ENCODE results near the gene UFD1. TPM values are rescaled to one million over a fixed set of nuclear protein-coding genes. Genes with fewer than 3 reads are reported as not detected.
A peak's percentile ranks its signal among the peaks of the same experiment; 100 is the strongest.

UFD1 gene
- total and polyA plus RNA-seq, 9 of the 15 experiments (the other 6 are each of a cell fraction or from before 2014, with no cell fraction given) = 238 to 645 (median 363) TPM

DNA sequence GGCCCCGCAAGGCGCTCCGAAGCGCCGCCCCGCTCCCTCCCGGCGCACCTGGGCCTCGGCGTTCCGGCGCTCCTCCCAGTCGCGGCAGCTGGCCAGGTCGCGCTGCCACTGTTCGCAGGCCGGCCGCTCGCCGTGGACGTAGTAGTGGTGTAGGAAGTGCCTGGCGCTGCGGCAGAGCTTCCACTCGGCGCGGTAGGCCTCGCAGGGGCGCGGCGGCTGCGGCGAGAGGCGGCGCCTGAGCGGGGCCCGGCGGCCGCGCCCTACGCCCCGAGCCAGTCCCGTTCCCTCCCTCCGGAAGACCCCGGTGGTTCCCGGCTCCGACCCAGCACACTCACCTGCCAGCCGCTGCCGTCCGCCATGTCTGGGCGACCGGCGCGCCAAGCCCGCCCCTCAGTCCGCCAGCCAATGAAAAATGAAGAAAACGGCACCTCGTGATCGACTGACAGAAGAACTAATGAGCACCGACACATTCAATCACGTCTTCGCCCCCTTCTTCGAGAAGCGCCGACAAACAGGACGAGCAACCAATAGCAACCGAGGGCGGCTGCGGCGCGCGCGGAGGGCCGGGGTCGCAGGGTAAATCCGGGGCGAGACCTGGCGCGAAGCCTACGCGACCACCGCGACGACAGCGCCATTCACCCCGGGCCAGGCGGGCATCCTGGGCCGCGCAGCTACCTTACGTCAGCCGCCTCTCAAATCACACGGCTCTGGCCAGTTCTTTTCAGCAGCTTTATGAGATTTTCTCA, 31.5 kb downstream of the UFD1 start, which contains the start of gene C22orf39 (continued):
- TF ChIP-seq NCOA2 (IDR thresholded peaks at IDR 0.05; ENCODE audit: partially characterized antibody in 2 of 2) = no peak
- TF ChIP-seq ARID4B (CRISPR knock-in tag; IDR thresholded peaks at IDR 0.05) = no peak
- TF ChIP-seq KDM2B (CRISPR knock-in tag; IDR thresholded peaks at IDR 0.05) = peak; percentile 85
- no peak for TF ChIP-seq MCM5 (IDR thresholded peaks at IDR 0.05; ENCODE audit: low read depth)
- TF ChIP-seq BCL6 (CRISPR knock-in tag; IDR thresholded peaks at IDR 0.05) = no peak
- TF ChIP-seq PHB (CRISPR knock-in tag; IDR thresholded peaks at IDR 0.05) = peak; percentile 88
- TF ChIP-seq ZNF133 (CRISPR knock-in tag; IDR thresholded peaks at IDR 0.05) = peak; percentile 54; the same call in 1 of the 2 replicates
- TF ChIP-seq TARDBP (IDR thresholded peaks at IDR 0.05) = peak; percentile 92
- TF ChIP-seq TEAD1 (CRISPR knock-in tag; IDR thresholded peaks at IDR 0.05) = no peak
- no peak for TF ChIP-seq ZNF140 (CRISPR knock-in tag; IDR thresholded peaks at IDR 0.05)
- peak; percentile 71 for TF ChIP-seq GABPA (tag; conservative IDR thresholded peaks at IDR 0.05; ENCODE audit: low read depth)
- no peak for TF ChIP-seq NR2C2 (CRISPR knock-in tag; IDR thresholded peaks at IDR 0.05)
- TF ChIP-seq NR2C2 (tag; IDR thresholded peaks at IDR 0.05) = peak; percentile 95
- TF ChIP-seq PATZ1 (CRISPR knock-in tag; IDR thresholded peaks at IDR 0.05; ENCODE audit: borderline replicate concordance) = no peak
- TF ChIP-seq SAFB (IDR thresholded peaks at IDR 0.05; ENCODE audit: borderline replicate concordance, low read depth, low read length) = peak; percentile 70; the same call in 1 of the 2 replicates
- TF ChIP-seq CSDE1 (IDR thresholded peaks at IDR 0.05) = no peak
- no peak for TF ChIP-seq ETV1 (tag; conservative IDR thresholded peaks at IDR 0.05; ENCODE audit: low read depth)
- TF ChIP-seq, protein P1, sequence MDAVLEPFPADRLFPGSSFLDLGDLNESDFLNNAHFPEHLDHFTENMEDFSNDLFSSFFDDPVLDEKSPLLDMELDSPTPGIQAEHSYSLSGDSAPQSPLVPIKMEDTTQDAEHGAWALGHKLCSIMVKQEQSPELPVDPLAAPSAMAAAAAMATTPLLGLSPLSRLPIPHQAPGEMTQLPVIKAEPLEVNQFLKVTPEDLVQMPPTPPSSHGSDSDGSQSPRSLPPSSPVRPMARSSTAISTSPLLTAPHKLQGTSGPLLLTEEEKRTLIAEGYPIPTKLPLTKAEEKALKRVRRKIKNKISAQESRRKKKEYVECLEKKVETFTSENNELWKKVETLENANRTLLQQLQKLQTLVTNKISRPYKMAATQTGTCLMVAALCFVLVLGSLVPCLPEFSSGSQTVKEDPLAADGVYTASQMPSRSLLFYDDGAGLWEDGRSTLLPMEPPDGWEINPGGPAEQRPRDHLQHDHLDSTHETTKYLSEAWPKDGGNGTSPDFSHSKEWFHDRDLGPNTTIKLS (IDR thresholded peaks at IDR 0.05; ENCODE audit: borderline replicate concordance, low read depth) = peak; percentile 82
- peak; percentile 71 for TF ChIP-seq SRSF7 (optimal IDR thresholded peaks at IDR 0.05; ENCODE audit: low read depth, low read length)
- no peak for TF ChIP-seq ZNF316 (IDR thresholded peaks at IDR 0.05)
- TF ChIP-seq ZNF431 (CRISPR knock-in tag; IDR thresholded peaks at IDR 0.05) = no peak
- TF ChIP-seq FOXA1 (IDR thresholded peaks at IDR 0.05; ENCODE audit: borderline replicate concordance) = no peak
- TF ChIP-seq STAT5B (CRISPR knock-in tag; IDR thresholded peaks at IDR 0.05) = no peak
